ENCODE data around the gene SYCP3. TPM values are rescaled to one million over a fixed set of nuclear protein-coding genes. Genes with fewer than 3 reads are reported as not detected.

Gene SYCP3
- total RNA-seq, 3 donors from 2014 or later: 0.16 to 0.33 TPM; not detected in 1

- Histone ChIP-seq H3K36me3 (no peaks in the 10 kb centered on the region), H3K27ac (no peak overlapping the region), H3K27me3 (no peaks in the 10 kb centered on the region), H3K9me3 (no peaks in the 10 kb centered on the region), H3K4me3 (no peak overlapping the region), H3K4me1 (no peaks in the 10 kb centered on the region)
- no peak for TF ChIP-seq CTCF (IDR thresholded peaks at IDR 0.05)
- intact Hi-C loops (cut with DNase I; ENCODE audit: low total_unique reads): no loop called here
- no peak for DNase-seq (ENCODE audit: low spot score in 2 of 2)
These were observed 29.0 kb downstream of the SYCP3 start for GRCh38 chr12:101710288-101710687.

- Histone ChIP-seq H3K27me3 (no peaks in the 10 kb centered on the region), H3K4me3 (no peak overlapping the region), H3K9me3 (no peaks in the 10 kb centered on the region), H3K36me3 (no peaks in the 10 kb centered on the region), H3K27ac (no peak overlapping the region), H3K4me1 (no peaks in the 10 kb centered on the region)
- no peak for DNase-seq (ENCODE audit: low spot score in 2 of 2)
- intact Hi-C loops (cut with DNase I; ENCODE audit: low total_unique reads): no loop called here
- TF ChIP-seq CTCF (IDR thresholded peaks at IDR 0.05) (no peak), POLR2A (IDR thresholded peaks at IDR 0.05) (no peak), POLR2AphosphoS5 (IDR thresholded peaks at IDR 0.05) (no peak)
These were observed 32.0 kb downstream of the SYCP3 start for GRCh38 chr12:101707131-101707782.

DNA sequence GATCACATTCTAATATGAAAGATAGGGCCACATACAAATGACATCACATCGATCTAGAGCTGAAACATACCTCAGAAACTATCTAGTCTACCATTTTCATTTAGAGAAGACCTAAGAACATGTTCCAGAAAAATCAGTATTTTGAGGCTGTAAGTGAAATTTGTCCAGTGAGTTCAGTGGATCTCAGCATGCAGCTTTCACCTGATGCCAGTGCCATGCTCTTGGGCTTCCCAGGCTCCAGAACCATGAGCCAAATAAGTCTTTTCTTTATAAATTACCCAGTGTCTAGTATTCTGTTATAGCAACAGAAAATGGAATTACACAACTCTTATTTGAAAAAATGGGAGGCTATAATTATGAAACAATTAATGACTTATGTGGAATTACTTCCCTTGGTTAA is 32.9 kb downstream of the SYCP3 start:
- Histone ChIP-seq H3K27me3 (no peaks in the 10 kb centered on the region), H3K4me3 (no peak overlapping the region), H3K9me3 (no peaks in the 10 kb centered on the region), H3K4me1 (no peaks in the 10 kb centered on the region), H3K36me3 (no peaks in the 10 kb centered on the region), H3K27ac (no peak overlapping the region)
- intact Hi-C loops (cut with DNase I; ENCODE audit: low total_unique reads): no loop called here
- no peak for TF ChIP-seq CTCF (IDR thresholded peaks at IDR 0.05)
- TF ChIP-seq POLR2A (IDR thresholded peaks at IDR 0.05): no peak
- no peak for TF ChIP-seq POLR2AphosphoS5 (IDR thresholded peaks at IDR 0.05)
- DNase-seq (ENCODE audit: low spot score in 2 of 2): no peak

GRCh38 chr12:101703487-101703886 is 35.8 kb downstream of the SYCP3 start:
- H3K4me3 ChIP-seq: peak overlapping the region in 1 of 3 donors; percentile 38
- peak overlapping the region; percentile 19 to 53 for H3K27ac ChIP-seq
- intact Hi-C loops (cut with DNase I; ENCODE audit: low total_unique reads): no loop called here
- H3K27me3 ChIP-seq: no peaks in the 10 kb centered on the region
- no peaks in the 10 kb centered on the region for H3K36me3 ChIP-seq
- DNase-seq (ENCODE audit: low spot score in 2 of 2): no peak
- TF ChIP-seq POLR2AphosphoS5 (IDR thresholded peaks at IDR 0.05) (no peak), POLR2A (IDR thresholded peaks at IDR 0.05) (no peak), CTCF (IDR thresholded peaks at IDR 0.05) (no peak)
- no peaks in the 10 kb centered on the region for H3K9me3 ChIP-seq
- H3K4me1 ChIP-seq: no peaks in the 10 kb centered on the region

DNA sequence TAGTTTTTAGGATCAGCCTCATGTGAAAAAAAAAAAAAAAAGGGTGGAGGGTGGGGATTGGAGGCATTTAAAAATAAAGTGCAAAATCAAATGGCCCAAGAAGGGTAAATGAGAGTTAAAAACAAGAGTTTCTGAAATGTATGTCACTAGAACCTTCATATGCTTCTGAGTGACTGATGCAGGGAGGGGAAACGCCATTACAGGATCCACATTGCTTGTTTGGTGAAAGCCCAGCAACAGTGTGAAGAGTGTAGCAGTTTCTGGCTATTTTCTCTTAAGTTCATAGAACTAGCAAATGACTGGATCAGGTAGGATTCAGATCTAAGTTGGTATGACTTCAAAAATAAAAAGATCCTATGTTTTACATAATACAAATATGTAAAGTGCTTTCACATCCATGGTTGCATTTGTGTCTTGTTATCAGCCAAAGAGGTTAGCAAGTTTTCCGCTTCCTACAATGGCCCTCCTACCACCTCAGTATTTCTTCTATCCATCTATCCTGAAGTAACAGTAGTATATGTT is 38.9 kb downstream of the SYCP3 start:
- no peaks in the 10 kb centered on the region for H3K36me3 ChIP-seq
- no peak for DNase-seq (ENCODE audit: low spot score in 2 of 2)
- no peaks in the 10 kb centered on the region for H3K9me3 ChIP-seq
- no peak for TF ChIP-seq POLR2AphosphoS5 (IDR thresholded peaks at IDR 0.05)
- TF ChIP-seq POLR2A (IDR thresholded peaks at IDR 0.05): no peak
- no peak for TF ChIP-seq CTCF (IDR thresholded peaks at IDR 0.05)
- H3K4me1 ChIP-seq: peaks cover 0 to 3% of the 10 kb centered on the region in 2 donors
- intact Hi-C loops (cut with DNase I; ENCODE audit: low total_unique reads): loop anchor here (2.0 kb wide), 1 partner anchor 56 kb away; no protein-coding TSS in a partner anchor
- peak overlapping the region in 1 of 2 donors; percentile 62 for H3K27ac ChIP-seq
- no peaks in the 10 kb centered on the region for H3K27me3 ChIP-seq
- peak overlapping the region in 2 of 3 donors; percentile 83 to 99 for H3K4me3 ChIP-seq
